ENCODE measurements around the gene CLCA4.

GRCh38 chr1:86504137-86504479 lies 42.8 kb upstream of the CLCA4 start:
- TF ChIP-seq EZH2 (IDR thresholded peaks at IDR 0.05; ENCODE audit: insufficient read depth, poor library complexity, severe bottlenecking) = no peak
- TF ChIP-seq EZH2phosphoT487 (IDR thresholded peaks at IDR 0.05; ENCODE audit: insufficient read depth, low read depth) = no peak

Data from GM23248 (cell line).